IPS-20b (cell line): ENCODE measurements around the gene ZNF529.
A peak's percentile ranks its signal among the peaks of the same experiment; 100 is the strongest.
"Not testable (repeated sequence)": the region's sequence is repeated elsewhere in the genome, so short reads cannot be mapped to it uniquely, and the experiment has no call there.

Source experiments
- H3K27ac ChIP-seq: one replicate; pipeline ENCODE4 v1.5.1; 2013; ENCODE audit warnings: low read length
- H3K27me3 ChIP-seq: 2 replicates; pipeline ENCODE4 v1.6.1; 2013; ENCODE audit warnings: mild to moderate bottlenecking, low read length, inconsistent platforms; ENCODE audit not compliant: insufficient read depth
- H3K36me3 ChIP-seq: 2 replicates; pipeline ENCODE4 v1.6.1; 2013; ENCODE audit warnings: low read depth, mild to moderate bottlenecking, inconsistent platforms, low read length, moderate library complexity; ENCODE audit not compliant: insufficient read depth
- H3K4me1 ChIP-seq: 2 replicates; pipeline ENCODE4 v1.6.1; 2013; ENCODE audit warnings: mild to moderate bottlenecking, control low read depth, inconsistent platforms, low read length, moderate library complexity; ENCODE audit not compliant: insufficient read depth
- H3K4me3 ChIP-seq: 2 replicates; pipeline ENCODE4 v1.5.1; 2013; ENCODE audit warnings: mild to moderate bottlenecking, low read length, inconsistent platforms
- H3K9ac ChIP-seq: 2 replicates; pipeline ENCODE4 v1.6.1; 2013; ENCODE audit warnings: low read depth, mild to moderate bottlenecking, inconsistent platforms, low read length, moderate library complexity
- H3K9me3 ChIP-seq: 2 replicates; pipeline ENCODE4 v1.6.1; 2013; ENCODE audit warnings: mild to moderate bottlenecking, low read depth, low read length, inconsistent platforms; ENCODE audit not compliant: insufficient read depth

ZNF529 gene

GRCh38 chr19:36573020-36573894 is at the start of gene ZNF529:
ZNF529 (minus strand) TSS chr19:36573292; CDS start chr19:36572346, 946 bp downstream.
- peaks cover 9% of the 10 kb centered on the region for H3K4me1 ChIP-seq
- H3K27ac ChIP-seq, result peak within 1 kb of the TSS; percentile 50
- H3K9ac ChIP-seq, result peak within 1 kb of the TSS; percentile 87
- H3K27me3 ChIP-seq, result no peaks in the 10 kb centered on the region
- H3K9me3 ChIP-seq, result no peaks in the 10 kb centered on the region
- H3K4me3 ChIP-seq, result peak within 1 kb of the TSS; percentile 92
- peaks cover 30% of the 10 kb centered on the region for H3K36me3 ChIP-seq

- no peaks in the 10 kb centered on the region for H3K9me3 ChIP-seq
- H3K36me3 ChIP-seq, result no peaks in the 10 kb centered on the region
- peaks cover 22% of the 10 kb centered on the region for H3K27me3 ChIP-seq
- H3K4me3 ChIP-seq, result peak overlapping the region; percentile 91
- H3K4me1 ChIP-seq, result no peaks in the 10 kb centered on the region
- H3K9ac ChIP-seq, result peak overlapping the region; percentile 70; the same call in 1 of the 2 replicates
- no peak overlapping the region for H3K27ac ChIP-seq
Measured at GRCh38 chr19:36605877-36606478, 32.9 kb upstream of the ZNF529 start.

- no peaks in the 10 kb centered on the region for H3K36me3 ChIP-seq
- peak within 1 kb of the TSS; percentile 70 for H3K9ac ChIP-seq
- H3K27me3 ChIP-seq, result peaks cover 22% of the 10 kb centered on the region
- H3K4me1 ChIP-seq, result no peaks in the 10 kb centered on the region
- H3K27ac ChIP-seq, result no peak within 1 kb of the TSS
- peak within 1 kb of the TSS; percentile 91 for H3K4me3 ChIP-seq
- no peaks in the 10 kb centered on the region for H3K9me3 ChIP-seq
Measured at GRCh38 chr19:36605101-36605876, 32.2 kb upstream of the ZNF529 start, which contains the start of gene ZNF382. ZNF382 (plus strand) TSS chr19:36605313; CDS start chr19:36609915, 4,602 bp downstream.

GRCh38 chr19:36604656-36605100 is 31.6 kb upstream of the ZNF529 start:
- Histone ChIP-seq H3K36me3 (no peaks in the 10 kb centered on the region), H3K4me1 (no peaks in the 10 kb centered on the region), H3K9ac (peak overlapping the region; percentile 70), H3K27me3 (peaks cover 22% of the 10 kb centered on the region), H3K27ac (no peak overlapping the region), H3K9me3 (no peaks in the 10 kb centered on the region), H3K4me3 (peak overlapping the region; percentile 91)

- not testable (repeated sequence) for H3K27ac ChIP-seq, H3K4me1 ChIP-seq, H3K4me3 ChIP-seq, H3K36me3 ChIP-seq, H3K9me3 ChIP-seq, H3K9ac ChIP-seq
- peaks cover 22% of the 10 kb centered on the region for H3K27me3 ChIP-seq
Measured at GRCh38 chr19:36602681-36603080, 29.6 kb upstream of the ZNF529 start.

GRCh38 chr19:36579255-36579654 is 6.2 kb upstream of the ZNF529 start:
- Histone ChIP-seq H3K36me3 (peaks cover 47% of the 10 kb centered on the region), H3K27me3 (no peaks in the 10 kb centered on the region), H3K4me1 (peaks cover 3% of the 10 kb centered on the region; the same call in 1 of the 2 replicates), H3K9ac (no peak overlapping the region), H3K27ac (no peak overlapping the region), H3K4me3 (no peak overlapping the region), H3K9me3 (no peaks in the 10 kb centered on the region; the same call in 1 of the 2 replicates)

GRCh38 chr19:36577271-36577996 is 4.3 kb upstream of the ZNF529 start:
- Histone ChIP-seq H3K27ac (no peak overlapping the region), H3K27me3 (no peaks in the 10 kb centered on the region), H3K9ac (no peak overlapping the region), H3K9me3 (no peaks in the 10 kb centered on the region), H3K4me1 (peaks cover 3% of the 10 kb centered on the region; the same call in 1 of the 2 replicates), H3K4me3 (no peak overlapping the region), H3K36me3 (peaks cover 43% of the 10 kb centered on the region)

- no peak overlapping the region for H3K27ac ChIP-seq
- no peaks in the 10 kb centered on the region for H3K9me3 ChIP-seq
- H3K36me3 ChIP-seq, result peaks cover 28% of the 10 kb centered on the region
- H3K9ac ChIP-seq, result no peak overlapping the region
- no peaks in the 10 kb centered on the region for H3K27me3 ChIP-seq
- H3K4me3 ChIP-seq, result peak overlapping the region; percentile 92
- peaks cover 9% of the 10 kb centered on the region for H3K4me1 ChIP-seq
Measured at GRCh38 chr19:36574741-36575140, 1.6 kb upstream of the ZNF529 start.

GRCh38 chr19:36573895-36574720 is 1.0 kb upstream of the ZNF529 start:
- Histone ChIP-seq H3K9ac (peak overlapping the region; percentile 87), H3K27ac (peak overlapping the region; percentile 50), H3K4me1 (peaks cover 9% of the 10 kb centered on the region), H3K4me3 (peak overlapping the region; percentile 92), H3K27me3 (no peaks in the 10 kb centered on the region), H3K36me3 (peaks cover 27% of the 10 kb centered on the region), H3K9me3 (no peaks in the 10 kb centered on the region)

GRCh38 chr19:36572593-36573019 is 486 bp downstream of the ZNF529 start:
- Histone ChIP-seq H3K9ac (peak overlapping the region; percentile 87; the same call in 1 of the 2 replicates), H3K9me3 (no peaks in the 10 kb centered on the region), H3K4me1 (peaks cover 9% of the 10 kb centered on the region), H3K27ac (peak overlapping the region; percentile 50), H3K36me3 (peaks cover 27% of the 10 kb centered on the region), H3K27me3 (no peaks in the 10 kb centered on the region), H3K4me3 (peak overlapping the region; percentile 92)
